ENCODE data around the gene CCDC69. TPM values are rescaled to one million over a fixed set of nuclear protein-coding genes. Genes with fewer than 3 reads are reported as not detected.

The CCDC69 gene
- total and polyA plus RNA-seq, 4 donors = 15.4 to 73.6 (median 61.9) TPM

GRCh38 chr5:151202381-151203139, 21.3 kb downstream of the CCDC69 start:
- Histone ChIP-seq H3K9me3 (ENCODE audit: control insufficient read depth in 4 of 4, insufficient read depth in 3 of 4, low read length in 3 of 4) (no peaks in the 10 kb centered on the region), H3K36me3 (ENCODE audit: control insufficient read depth in 4 of 4, insufficient read depth in 4 of 4, low read length in 4 of 4) (peaks cover 0 to 17% (median 7%) of the 10 kb centered on the region in 4 donors), H3K4me1 (ENCODE audit: control insufficient read depth in 5 of 5, insufficient read depth in 5 of 5, low read length in 5 of 5) (peaks cover 0 to 5% (median 0%) of the 10 kb centered on the region in 5 donors), H3K4me3 (no peak overlapping the region), H3K9ac (ENCODE audit: insufficient read depth in 1 of 2, low read length in 2 of 2) (no peak overlapping the region), H3K27ac (ENCODE audit: low read depth in 1 of 2, low read length in 1 of 2) (peak overlapping the region in 1 of 2 donors; percentile 15), H3K27me3 (ENCODE audit: control insufficient read depth in 3 of 3, insufficient read depth in 3 of 3, low read length in 2 of 3) (no peaks in the 10 kb centered on the region)
- 45 to 54% methylated on average over 5 of the region's 5 CpGs for WGBS, 2 donors
- TF ChIP-seq CTCF (IDR thresholded peaks at IDR 0.05; ENCODE audit: control extremely low read depth, extremely low read depth) = no peak
- no peak for DNase-seq
- no peak for ATAC-seq (ENCODE audit: insufficient read depth, low FRiP score)

GRCh38 chr5:151200913-151201595, 22.8 kb downstream of the CCDC69 start:
- peaks cover 0 to 18% (median 9%) of the 10 kb centered on the region in 4 donors for H3K36me3 ChIP-seq (ENCODE audit: control insufficient read depth in 4 of 4, insufficient read depth in 4 of 4, low read length in 4 of 4)
- H3K27me3 ChIP-seq (ENCODE audit: control insufficient read depth in 3 of 3, insufficient read depth in 3 of 3, low read length in 2 of 3) = no peaks in the 10 kb centered on the region
- no peaks in the 10 kb centered on the region for H3K9me3 ChIP-seq (ENCODE audit: control insufficient read depth in 4 of 4, insufficient read depth in 3 of 4, low read length in 3 of 4)
- no peak for ATAC-seq (ENCODE audit: insufficient read depth, low FRiP score)
- TF ChIP-seq CTCF (IDR thresholded peaks at IDR 0.05; ENCODE audit: control extremely low read depth, extremely low read depth) = no peak
- no peak overlapping the region for H3K4me3 ChIP-seq
- no peak overlapping the region for H3K27ac ChIP-seq (ENCODE audit: low read depth in 1 of 2, low read length in 1 of 2)
- WGBS, 2 donors = 87 to 89% methylated on average over 6 of the region's 6 CpGs
- no peak overlapping the region for H3K9ac ChIP-seq (ENCODE audit: insufficient read depth in 1 of 2, low read length in 2 of 2)
- DNase-seq = no peak
- peaks cover 0 to 6% (median 0%) of the 10 kb centered on the region in 5 donors for H3K4me1 ChIP-seq (ENCODE audit: control insufficient read depth in 5 of 5, insufficient read depth in 5 of 5, low read length in 5 of 5)

- TF ChIP-seq CTCF (IDR thresholded peaks at IDR 0.05; ENCODE audit: control extremely low read depth, extremely low read depth) = no peak
- Histone ChIP-seq H3K9ac (ENCODE audit: insufficient read depth in 1 of 2, low read length in 2 of 2) (no peak overlapping the region), H3K27me3 (ENCODE audit: control insufficient read depth in 3 of 3, insufficient read depth in 3 of 3, low read length in 2 of 3) (no peaks in the 10 kb centered on the region), H3K4me3 (no peak overlapping the region), H3K4me1 (ENCODE audit: control insufficient read depth in 5 of 5, insufficient read depth in 5 of 5, low read length in 5 of 5) (peaks cover 0 to 6% (median 0%) of the 10 kb centered on the region in 5 donors), H3K9me3 (ENCODE audit: control insufficient read depth in 4 of 4, insufficient read depth in 3 of 4, low read length in 3 of 4) (no peaks in the 10 kb centered on the region), H3K27ac (ENCODE audit: low read depth in 1 of 2, low read length in 1 of 2) (no peak overlapping the region), H3K36me3 (ENCODE audit: control insufficient read depth in 4 of 4, insufficient read depth in 4 of 4, low read length in 4 of 4) (peaks cover 0 to 18% (median 9%) of the 10 kb centered on the region in 4 donors)
- ATAC-seq (ENCODE audit: insufficient read depth, low FRiP score) (no peak), DNase-seq (no peak)
- WGBS, 2 donors = 80 to 96% methylated on average over 7 of the region's 7 CpGs
Measured at GRCh38 chr5:151199581-151200185, 24.2 kb downstream of the CCDC69 start.

Measured in lung (tissue), 12 donors.